ENCODE measurements around the gene NTF4.

The NTF4 gene

GRCh38 chr19:49094505-49095482 lies 30.2 kb upstream of the NTF4 start:
- ATAC-seq, result no peak
- TF ChIP-seq TOX (CRISPR knock-in tag; IDR thresholded peaks at IDR 0.05; ENCODE audit: borderline replicate concordance) (no peak), ZNF565 (CRISPR knock-in tag; conservative IDR thresholded peaks at IDR 0.05; ENCODE audit: low read depth) (no peak), CREB5 (CRISPR knock-in tag; IDR thresholded peaks at IDR 0.05; ENCODE audit: low read depth) (no peak), SNAI2 (CRISPR knock-in tag; IDR thresholded peaks at IDR 0.05) (no peak), ZC3H10 (CRISPR knock-in tag; IDR thresholded peaks at IDR 0.05) (no peak), ZFP3 (CRISPR knock-in tag; IDR thresholded peaks at IDR 0.05) (no peak), POU6F1 (CRISPR knock-in tag; IDR thresholded peaks at IDR 0.05; ENCODE audit: borderline replicate concordance, low read depth) (no peak), ARNTL (CRISPR knock-in tag; IDR thresholded peaks at IDR 0.05; ENCODE audit: borderline replicate concordance, low read depth) (no peak), ISL1 (CRISPR knock-in tag; IDR thresholded peaks at IDR 0.05) (no peak), OSR1 (CRISPR knock-in tag; IDR thresholded peaks at IDR 0.05) (no peak), GLIS3 (CRISPR knock-in tag; IDR thresholded peaks at IDR 0.05) (no peak), PPARA (CRISPR knock-in tag; IDR thresholded peaks at IDR 0.05; ENCODE audit: borderline replicate concordance) (no peak), RARB (CRISPR knock-in tag; IDR thresholded peaks at IDR 0.05) (no peak), CSDC2 (CRISPR knock-in tag; IDR thresholded peaks at IDR 0.05) (no peak), ZNF70 (CRISPR knock-in tag; IDR thresholded peaks at IDR 0.05) (no peak), BACH2 (CRISPR knock-in tag; IDR thresholded peaks at IDR 0.05; ENCODE audit: borderline replicate concordance) (no peak), ZFP30 (CRISPR knock-in tag; IDR thresholded peaks at IDR 0.05) (no peak)
- TF ChIP-seq, protein P1, sequence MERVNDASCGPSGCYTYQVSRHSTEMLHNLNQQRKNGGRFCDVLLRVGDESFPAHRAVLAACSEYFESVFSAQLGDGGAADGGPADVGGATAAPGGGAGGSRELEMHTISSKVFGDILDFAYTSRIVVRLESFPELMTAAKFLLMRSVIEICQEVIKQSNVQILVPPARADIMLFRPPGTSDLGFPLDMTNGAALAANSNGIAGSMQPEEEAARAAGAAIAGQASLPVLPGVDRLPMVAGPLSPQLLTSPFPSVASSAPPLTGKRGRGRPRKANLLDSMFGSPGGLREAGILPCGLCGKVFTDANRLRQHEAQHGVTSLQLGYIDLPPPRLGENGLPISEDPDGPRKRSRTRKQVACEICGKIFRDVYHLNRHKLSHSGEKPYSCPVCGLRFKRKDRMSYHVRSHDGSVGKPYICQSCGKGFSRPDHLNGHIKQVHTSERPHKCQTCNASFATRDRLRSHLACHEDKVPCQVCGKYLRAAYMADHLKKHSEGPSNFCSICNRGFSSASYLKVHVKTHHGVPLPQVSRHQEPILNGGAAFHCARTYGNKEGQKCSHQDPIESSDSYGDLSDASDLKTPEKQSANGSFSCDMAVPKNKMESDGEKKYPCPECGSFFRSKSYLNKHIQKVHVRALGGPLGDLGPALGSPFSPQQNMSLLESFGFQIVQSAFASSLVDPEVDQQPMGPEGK (CRISPR knock-in tag; IDR thresholded peaks at IDR 0.05; ENCODE audit: borderline replicate concordance), result no peak
- TF ChIP-seq, protein P2, sequence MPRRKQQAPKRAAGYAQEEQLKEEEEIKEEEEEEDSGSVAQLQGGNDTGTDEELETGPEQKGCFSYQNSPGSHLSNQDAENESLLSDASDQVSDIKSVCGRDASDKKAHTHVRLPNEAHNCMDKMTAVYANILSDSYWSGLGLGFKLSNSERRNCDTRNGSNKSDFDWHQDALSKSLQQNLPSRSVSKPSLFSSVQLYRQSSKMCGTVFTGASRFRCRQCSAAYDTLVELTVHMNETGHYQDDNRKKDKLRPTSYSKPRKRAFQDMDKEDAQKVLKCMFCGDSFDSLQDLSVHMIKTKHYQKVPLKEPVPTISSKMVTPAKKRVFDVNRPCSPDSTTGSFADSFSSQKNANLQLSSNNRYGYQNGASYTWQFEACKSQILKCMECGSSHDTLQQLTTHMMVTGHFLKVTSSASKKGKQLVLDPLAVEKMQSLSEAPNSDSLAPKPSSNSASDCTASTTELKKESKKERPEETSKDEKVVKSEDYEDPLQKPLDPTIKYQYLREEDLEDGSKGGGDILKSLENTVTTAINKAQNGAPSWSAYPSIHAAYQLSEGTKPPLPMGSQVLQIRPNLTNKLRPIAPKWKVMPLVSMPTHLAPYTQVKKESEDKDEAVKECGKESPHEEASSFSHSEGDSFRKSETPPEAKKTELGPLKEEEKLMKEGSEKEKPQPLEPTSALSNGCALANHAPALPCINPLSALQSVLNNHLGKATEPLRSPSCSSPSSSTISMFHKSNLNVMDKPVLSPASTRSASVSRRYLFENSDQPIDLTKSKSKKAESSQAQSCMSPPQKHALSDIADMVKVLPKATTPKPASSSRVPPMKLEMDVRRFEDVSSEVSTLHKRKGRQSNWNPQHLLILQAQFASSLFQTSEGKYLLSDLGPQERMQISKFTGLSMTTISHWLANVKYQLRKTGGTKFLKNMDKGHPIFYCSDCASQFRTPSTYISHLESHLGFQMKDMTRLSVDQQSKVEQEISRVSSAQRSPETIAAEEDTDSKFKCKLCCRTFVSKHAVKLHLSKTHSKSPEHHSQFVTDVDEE (CRISPR knock-in tag; IDR thresholded peaks at IDR 0.05), result no peak
- TF ChIP-seq, protein P3, sequence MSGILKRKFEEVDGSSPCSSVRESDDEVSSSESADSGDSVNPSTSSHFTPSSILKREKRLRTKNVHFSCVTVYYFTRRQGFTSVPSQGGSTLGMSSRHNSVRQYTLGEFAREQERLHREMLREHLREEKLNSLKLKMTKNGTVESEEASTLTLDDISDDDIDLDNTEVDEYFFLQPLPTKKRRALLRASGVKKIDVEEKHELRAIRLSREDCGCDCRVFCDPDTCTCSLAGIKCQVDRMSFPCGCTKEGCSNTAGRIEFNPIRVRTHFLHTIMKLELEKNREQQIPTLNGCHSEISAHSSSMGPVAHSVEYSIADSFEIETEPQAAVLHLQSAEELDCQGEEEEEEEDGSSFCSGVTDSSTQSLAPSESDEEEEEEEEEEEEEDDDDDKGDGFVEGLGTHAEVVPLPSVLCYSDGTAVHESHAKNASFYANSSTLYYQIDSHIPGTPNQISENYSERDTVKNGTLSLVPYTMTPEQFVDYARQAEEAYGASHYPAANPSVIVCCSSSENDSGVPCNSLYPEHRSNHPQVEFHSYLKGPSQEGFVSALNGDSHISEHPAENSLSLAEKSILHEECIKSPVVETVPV (CRISPR knock-in tag; IDR thresholded peaks at IDR 0.05), result no peak

DNA sequence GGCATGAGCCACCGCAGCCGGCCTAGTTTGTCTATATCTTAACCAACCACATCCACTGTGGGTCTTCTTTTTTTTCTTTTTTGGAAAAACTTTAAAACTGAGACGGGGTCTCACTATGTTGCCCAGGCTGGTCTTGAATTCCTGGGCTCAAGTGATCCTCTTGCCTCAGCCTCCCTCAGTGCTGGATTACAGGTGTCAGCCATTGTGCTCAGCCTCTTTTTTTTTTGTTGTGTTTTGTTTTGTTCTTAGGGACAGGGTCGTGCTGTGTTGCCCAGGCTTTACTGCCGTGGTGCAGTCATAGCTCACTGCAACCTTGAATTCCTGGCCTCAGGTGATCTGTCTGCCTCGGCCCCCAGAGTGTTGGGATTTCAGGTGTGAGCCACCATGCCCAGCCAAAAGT lies 28.1 kb upstream of the NTF4 start:
- ATAC-seq, result no peak
- TF ChIP-seq ZNF8 (CRISPR knock-in tag; IDR thresholded peaks at IDR 0.05) (no peak), GLIS3 (CRISPR knock-in tag; IDR thresholded peaks at IDR 0.05) (no peak), CREB5 (CRISPR knock-in tag; IDR thresholded peaks at IDR 0.05; ENCODE audit: low read depth) (no peak), RARB (CRISPR knock-in tag; IDR thresholded peaks at IDR 0.05) (no peak), TOX (CRISPR knock-in tag; IDR thresholded peaks at IDR 0.05; ENCODE audit: borderline replicate concordance) (no peak), ZNF565 (CRISPR knock-in tag; conservative IDR thresholded peaks at IDR 0.05; ENCODE audit: low read depth) (no peak), ESRRG (CRISPR knock-in tag; IDR thresholded peaks at IDR 0.05) (no peak), ZC3H10 (CRISPR knock-in tag; IDR thresholded peaks at IDR 0.05) (no peak), ARNTL (CRISPR knock-in tag; IDR thresholded peaks at IDR 0.05; ENCODE audit: borderline replicate concordance, low read depth) (no peak), CSDC2 (CRISPR knock-in tag; IDR thresholded peaks at IDR 0.05) (no peak), BACH2 (CRISPR knock-in tag; IDR thresholded peaks at IDR 0.05; ENCODE audit: borderline replicate concordance) (no peak), ZFP3 (CRISPR knock-in tag; IDR thresholded peaks at IDR 0.05) (no peak), PPARA (CRISPR knock-in tag; IDR thresholded peaks at IDR 0.05; ENCODE audit: borderline replicate concordance) (no peak), ZNF70 (CRISPR knock-in tag; IDR thresholded peaks at IDR 0.05) (no peak)
- TF ChIP-seq, protein P2 (CRISPR knock-in tag; IDR thresholded peaks at IDR 0.05), result no peak

All from SK-N-SH treated with all-trans-retinoic acid at 6 μM for 48 hours (cell line).